Colonic mucosa (tissue), 4 donors: Measurements from ENCODE around the gene ZNF226. TPM values are rescaled to one million over a fixed set of nuclear protein-coding genes. Genes with fewer than 3 reads are reported as not detected.

ENCODE experiments used
- DNase-seq: peaks from one replicate; pipeline ENCODE4 v3.0.0-alpha.2; 2020
- H3K27ac ChIP-seq: fragments of 200-600 bp; one replicate; pipeline ENCODE4 v1.8.0; 2021
- H3K27me3 ChIP-seq: fragments of 200-600 bp; one replicate; pipeline ENCODE4 v1.8.0; 2021
- H3K36me3 ChIP-seq: fragments of 200-600 bp; one replicate; pipeline ENCODE4 v1.8.0; 2021
- H3K4me1 ChIP-seq: fragments of 200-600 bp; one replicate; pipeline ENCODE4 v1.8.0; 2021; ENCODE audit warnings: mild to moderate bottlenecking
- H3K4me3 ChIP-seq: fragments of 200-600 bp; one replicate; pipeline ENCODE4 v1.8.0; 2021
- H3K9ac ChIP-seq, 2 donors: one replicate each; pipeline ENCODE4 v1.7.0; 2013; ENCODE audit warnings: control low read depth in 2 of 2, low read depth in 2 of 2, low read length in 2 of 2
- H3K9me3 ChIP-seq: fragments of 200-600 bp; one replicate; pipeline ENCODE4 v1.8.0; 2021
- intact Hi-C: fragments of 100-400 bp; cut with DNase I; formaldehyde crosslinking; loops from one replicate; pipeline ENCODE4 v1.14.1; 2022
- total RNA-seq, 2 donors: library from RNA; stranded (reverse); fragmentation: NEBNext Ultra II Directional in 1 of 2; extraction: Animal tissue kit (Norgen Biotek cat#: 25700) in 1 of 2; gene quantifications; one replicate each; pipeline ENCODE4 v1.2.1, GENCODE V29; 2021
- TF ChIP-seq, protein P1 (sequence below): fragments of 200-600 bp; IDR thresholded peaks from one replicate; pipeline ENCODE4 v1.8.0; 2022; ENCODE audit warnings: antibody characterized with exemption, mild to moderate bottlenecking
- donor health status: healthy.
- donor health status: DM: no; HTN: no; CAD: no.
- donor health status: DM: no; HTN: no; CAD: no.

Gene ZNF226
- total RNA-seq, 2 donors from 2014 or later = 12.9 to 15.5 TPM

DNA sequence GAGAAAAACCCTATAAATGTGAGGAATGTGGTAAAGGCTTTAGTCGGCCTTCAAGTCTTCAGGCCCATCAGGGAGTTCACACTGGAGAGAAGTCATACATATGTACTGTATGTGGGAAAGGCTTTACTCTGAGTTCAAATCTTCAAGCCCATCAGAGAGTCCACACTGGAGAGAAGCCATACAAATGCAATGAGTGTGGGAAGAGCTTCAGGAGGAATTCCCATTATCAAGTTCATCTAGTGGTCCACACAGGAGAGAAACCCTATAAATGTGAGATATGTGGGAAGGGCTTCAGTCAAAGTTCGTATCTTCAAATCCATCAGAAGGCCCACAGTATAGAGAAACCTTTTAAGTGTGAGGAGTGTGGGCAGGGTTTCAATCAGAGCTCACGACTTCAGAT lies 11.7 kb downstream of the ZNF226 start:
- no peaks in the 10 kb centered on the region for H3K4me1 ChIP-seq
- intact Hi-C loops = no loop called here
- no peaks in the 10 kb centered on the region for H3K27me3 ChIP-seq
- DNase-seq = no peak
- H3K27ac ChIP-seq = no peak overlapping the region
- TF ChIP-seq, protein P1, sequence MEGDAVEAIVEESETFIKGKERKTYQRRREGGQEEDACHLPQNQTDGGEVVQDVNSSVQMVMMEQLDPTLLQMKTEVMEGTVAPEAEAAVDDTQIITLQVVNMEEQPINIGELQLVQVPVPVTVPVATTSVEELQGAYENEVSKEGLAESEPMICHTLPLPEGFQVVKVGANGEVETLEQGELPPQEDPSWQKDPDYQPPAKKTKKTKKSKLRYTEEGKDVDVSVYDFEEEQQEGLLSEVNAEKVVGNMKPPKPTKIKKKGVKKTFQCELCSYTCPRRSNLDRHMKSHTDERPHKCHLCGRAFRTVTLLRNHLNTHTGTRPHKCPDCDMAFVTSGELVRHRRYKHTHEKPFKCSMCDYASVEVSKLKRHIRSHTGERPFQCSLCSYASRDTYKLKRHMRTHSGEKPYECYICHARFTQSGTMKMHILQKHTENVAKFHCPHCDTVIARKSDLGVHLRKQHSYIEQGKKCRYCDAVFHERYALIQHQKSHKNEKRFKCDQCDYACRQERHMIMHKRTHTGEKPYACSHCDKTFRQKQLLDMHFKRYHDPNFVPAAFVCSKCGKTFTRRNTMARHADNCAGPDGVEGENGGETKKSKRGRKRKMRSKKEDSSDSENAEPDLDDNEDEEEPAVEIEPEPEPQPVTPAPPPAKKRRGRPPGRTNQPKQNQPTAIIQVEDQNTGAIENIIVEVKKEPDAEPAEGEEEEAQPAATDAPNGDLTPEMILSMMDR = no peak
- H3K9me3 ChIP-seq = no peaks in the 10 kb centered on the region
- H3K9ac ChIP-seq = no peak overlapping the region
- H3K4me3 ChIP-seq = no peak overlapping the region
- peaks cover 46% of the 10 kb centered on the region for H3K36me3 ChIP-seq

DNA sequence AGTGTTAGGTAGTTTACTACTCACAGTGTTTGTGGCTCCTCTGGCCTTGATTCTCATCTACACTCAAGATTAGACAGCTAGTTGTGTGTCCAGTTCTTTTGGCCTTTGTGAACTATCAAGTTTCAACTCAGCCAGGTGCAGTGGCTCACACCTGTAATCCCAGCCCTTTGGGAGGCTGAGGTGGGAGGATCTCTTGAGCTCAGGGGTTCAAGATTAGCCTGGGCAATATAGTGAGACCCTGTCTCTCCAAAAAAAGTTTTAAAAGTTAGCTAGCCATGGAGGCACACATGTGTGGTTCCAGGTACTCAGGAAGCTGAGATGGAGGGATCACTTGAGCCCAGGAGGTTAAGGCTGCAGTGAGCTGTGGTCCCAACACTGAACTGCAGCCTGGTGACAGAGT lies 16.1 kb downstream of the ZNF226 start:
- Histone ChIP-seq H3K27me3 (no peaks in the 10 kb centered on the region), H3K4me3 (no peak overlapping the region), H3K36me3 (peaks cover 7% of the 10 kb centered on the region), H3K4me1 (no peaks in the 10 kb centered on the region), H3K27ac (no peak overlapping the region), H3K9ac (no peak overlapping the region), H3K9me3 (peaks cover 1% of the 10 kb centered on the region)
- intact Hi-C loops = no loop called here
- TF ChIP-seq, protein P1 = no peak
- no peak for DNase-seq

DNA sequence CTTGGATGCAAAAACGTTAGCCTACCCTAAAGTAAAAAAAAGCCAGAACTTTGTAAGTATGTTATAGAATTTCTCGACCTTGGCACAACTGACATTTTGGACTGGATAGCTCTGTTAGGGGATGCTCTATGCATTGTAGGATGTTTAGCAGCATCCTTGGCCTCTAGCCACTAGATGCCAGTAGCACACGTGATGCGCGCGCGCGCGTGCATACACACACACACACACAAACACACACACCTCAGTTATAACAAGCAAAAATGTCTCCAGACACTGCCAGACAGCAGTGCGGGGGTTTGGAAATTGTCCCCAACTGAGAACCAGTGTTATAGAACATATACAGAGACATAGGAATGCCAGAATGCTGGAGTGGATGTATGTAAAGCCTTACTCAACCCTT lies 17.2 kb downstream of the ZNF226 start:
- no peak overlapping the region for H3K27ac ChIP-seq
- no peaks in the 10 kb centered on the region for H3K4me1 ChIP-seq
- TF ChIP-seq, protein P1 = no peak
- H3K9me3 ChIP-seq = peaks cover 9% of the 10 kb centered on the region
- DNase-seq = no peak
- no peaks in the 10 kb centered on the region for H3K27me3 ChIP-seq
- no peak overlapping the region for H3K9ac ChIP-seq
- intact Hi-C loops = no loop called here
- no peak overlapping the region for H3K4me3 ChIP-seq
- no peaks in the 10 kb centered on the region for H3K36me3 ChIP-seq

DNA sequence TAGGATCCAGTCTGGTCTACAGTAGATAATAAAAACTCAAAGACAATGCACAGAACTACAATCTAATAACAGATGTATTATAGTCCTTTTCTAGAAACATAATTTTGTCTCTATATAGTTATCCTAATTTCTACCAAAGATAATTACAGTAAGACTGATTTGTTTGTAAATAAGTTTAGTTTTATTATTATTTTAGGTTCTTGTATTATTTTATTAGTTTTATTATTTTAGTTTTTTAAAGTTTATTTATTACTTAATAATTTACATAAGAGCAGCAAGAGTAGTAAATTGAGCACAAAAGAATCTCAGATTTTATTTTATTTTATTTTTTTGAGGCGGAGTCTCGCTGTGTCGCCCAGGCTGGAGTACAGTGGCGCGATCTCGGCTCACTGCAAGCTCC lies 25.1 kb downstream of the ZNF226 start:
- DNase-seq = no peak
- Histone ChIP-seq H3K4me3 (no peak overlapping the region), H3K27me3 (no peaks in the 10 kb centered on the region), H3K9ac (no peak overlapping the region), H3K9me3 (peaks cover 9% of the 10 kb centered on the region), H3K4me1 (no peaks in the 10 kb centered on the region), H3K27ac (no peak overlapping the region), H3K36me3 (no peaks in the 10 kb centered on the region)
- TF ChIP-seq, protein P1 = no peak
- intact Hi-C loops = no loop called here

DNA sequence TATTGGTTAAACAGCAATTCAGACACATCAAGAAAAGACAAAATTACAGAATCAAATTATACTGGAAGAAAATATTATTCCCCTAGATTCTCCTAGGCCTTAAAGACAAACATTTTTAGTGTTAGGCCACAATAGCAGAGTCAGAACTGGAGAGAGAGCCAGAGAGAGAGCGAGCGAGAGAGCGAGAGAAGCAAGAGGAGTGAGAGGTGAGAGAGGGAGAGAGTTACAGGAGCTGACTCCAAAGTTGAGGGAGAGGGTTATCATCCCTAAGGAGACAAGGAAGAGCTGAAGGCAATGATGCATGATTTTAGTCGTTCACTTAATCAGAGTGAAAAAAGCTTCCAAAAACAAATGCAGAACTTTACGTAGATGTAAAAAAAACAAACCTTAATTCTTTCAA lies 27.2 kb downstream of the ZNF226 start:
- TF ChIP-seq, protein P1 = no peak
- no peak for DNase-seq
- H3K9me3 ChIP-seq = no peaks in the 10 kb centered on the region
- no peaks in the 10 kb centered on the region for H3K36me3 ChIP-seq
- no peaks in the 10 kb centered on the region for H3K4me1 ChIP-seq
- H3K9ac ChIP-seq = no peak overlapping the region
- H3K4me3 ChIP-seq = no peak overlapping the region
- no peaks in the 10 kb centered on the region for H3K27me3 ChIP-seq
- intact Hi-C loops = no loop called here
- H3K27ac ChIP-seq = no peak overlapping the region

DNA sequence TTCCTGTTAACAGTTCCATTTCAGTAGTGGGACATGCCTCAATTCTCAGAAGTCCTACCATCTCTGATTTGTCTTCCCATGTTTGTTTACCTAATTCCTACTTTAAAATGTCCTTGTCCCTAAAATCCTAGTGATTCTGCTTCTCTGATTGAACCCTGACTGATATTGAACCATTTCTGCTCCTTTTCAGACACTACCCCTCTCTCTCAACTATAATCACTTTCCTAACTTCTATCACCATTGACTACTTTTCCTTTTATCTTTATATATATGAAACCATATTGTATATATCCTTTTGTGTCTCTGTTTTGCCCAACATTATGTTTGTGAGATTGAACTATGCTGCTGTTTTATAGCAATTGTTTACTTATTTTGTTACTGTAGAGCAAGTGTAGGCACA lies 31.9 kb downstream of the ZNF226 start:
- DNase-seq = no peak
- intact Hi-C loops = no loop called here
- Histone ChIP-seq H3K9ac (no peak overlapping the region), H3K27ac (no peak overlapping the region), H3K9me3 (no peaks in the 10 kb centered on the region), H3K4me1 (no peaks in the 10 kb centered on the region), H3K4me3 (no peak overlapping the region), H3K27me3 (no peaks in the 10 kb centered on the region), H3K36me3 (no peaks in the 10 kb centered on the region)
- TF ChIP-seq, protein P1 = no peak
